Heart right ventricle (tissue), 16 donors: ENCODE measurements around the gene CAMK4. TPM values are rescaled to one million over a fixed set of nuclear protein-coding genes. Genes with fewer than 3 reads are reported as not detected.

Experiments
- ATAC-seq, 8 donors: fragments of 200-7000 bp; cut with Tn5 transposase; one replicate each; pipeline ENCODE4 v1.9.1; 2020; ENCODE audit warnings: mild to moderate bottlenecking in 8 of 8, moderate library complexity in 8 of 8, moderate number of reproducible peaks in 1 of 8
- DNase-seq, 2 donors: peaks; one replicate each; pipeline ENCODE4 v3.0.0-alpha.2; 2020
- H3K27ac ChIP-seq, 10 donors: fragments of 200-600 bp; sonication (generic) in 2 of 10; one replicate each; pipeline versions ENCODE4 v1.5.0 to v1.8.0; 2020 to 2022; ENCODE audit warnings: mild to moderate bottlenecking in 3 of 10
- H3K27me3 ChIP-seq, 7 donors: fragments of 200-600 bp; one replicate each; pipeline ENCODE4 v1.8.0; 2021 to 2022; ENCODE audit warnings: mild to moderate bottlenecking in 2 of 7
- H3K36me3 ChIP-seq, 9 donors: fragments of 200-600 bp; sonication (generic) in 1 of 9; one replicate each; pipeline versions ENCODE4 v1.5.0 to v1.8.0; 2020 to 2022; ENCODE audit warnings: mild to moderate bottlenecking in 2 of 9
- H3K4me1 ChIP-seq, 9 donors: fragments of 200-600 bp; sonication (generic) in 1 of 9; one replicate each; pipeline versions ENCODE4 v1.5.0 to v1.8.0; 2020 to 2022; ENCODE audit warnings: mild to moderate bottlenecking in 4 of 9
- H3K4me3 ChIP-seq, 10 donors: fragments of 200-600 bp; sonication (generic) in 2 of 10; one replicate each; pipeline versions ENCODE4 v1.5.0 to v1.8.0; 2020 to 2022; ENCODE audit warnings: mild to moderate bottlenecking in 7 of 10, moderate library complexity in 2 of 10
- H3K9me3 ChIP-seq, 11 donors: fragments of 200-600 bp in 10 of 11; sonication (generic) in 2 of 11; one replicate each; pipeline versions ENCODE4 v1.5.0 to v1.8.0; 2013 to 2022; ENCODE audit warnings: mild to moderate bottlenecking in 2 of 11, control low read depth in 1 of 11, moderate library complexity in 1 of 11
- CTCF ChIP-seq, 9 donors: fragments of 200-600 bp; sonication (generic) in 2 of 9; IDR thresholded peaks; one replicate each; pipeline versions ENCODE4 v1.5.0 to v1.8.0; 2021 to 2022; ENCODE audit warnings: antibody characterized with exemption in 9 of 9, mild to moderate bottlenecking in 5 of 9, moderate library complexity in 1 of 9
- WGBS, 2 donors: extraction: QIAGEN DNeasy Blood & Tissue Kit; methylation state at CpG; one replicate each; pipeline ENCODE4 v1.1.7; 2013; ENCODE audit warnings: inconsistent platforms in 1 of 2; 5-methylcytosine and 5-hydroxymethylcytosine counted together
- intact Hi-C, 10 donors: fragments of 100-400 bp; cut with DNase I; formaldehyde crosslinking; loops; one replicate each; pipeline versions ENCODE4 v1.11.1 to v1.14.2; 2022
- polyA plus RNA-seq, 2 donors: library from polyadenylated mRNA; stranded (reverse); fragments of 200-250 nt; gene quantifications; one replicate each; pipeline ENCODE4 v1.2.3, GENCODE V29; 2013
- total RNA-seq, 10 donors: library from RNA; stranded (reverse); fragmentation: NEBNext Ultra II Directional in 3 of 10; extraction: Animal tissue kit (Norgen Biotek cat#: 25700) in 3 of 10; gene quantifications; one replicate each; pipeline versions ENCODE4 v1.2.1 to v1.2.4, GENCODE V29; 2021 to 2023
- donor health status: Arrhythmogenic right ventricular cardiomyopathy.
- donor health status: ischemic (EF 13 %, LVEDD 7.1; RV severe dilation, severe dysfunction).
- donor health status: healthy with polysubstance abuse.
- donor health status: DM: no; HTN: yes; CAD: no.
- donor health status: DM: no; HTN: no; CAD: no.
- donor health status: ischemic (EF 25% LVEDD 6.9; RV normal size, moderate dysfunction).
- donor health status: ischemic (EF 25% LVEDD 5.7; RV mildly dilated, moderate dysfunction).
- donor health status: healthy.
- donor health status: DM: yes; HTN: yes; CAD: no.
- donor health status: Ischemic cardiomyopathy.
- donor health status: ischemic (EF 35%, LVEDD 5.7; RV mildly dilated, moderate dysfunction).
- donor health status: nonischemic (EF 11% LVEDD 7.7; RV severe dilation, severe dysfunction).
- donor health status: DM: yes; HTN: yes; CAD: no.
- donor health status: PGD.
- donor health status: ischemic (EF 29% LVEDD 5.4; RV normal size, mild dysfunction).
- donor health status: nonischemic (EF 23%, LVEDD 6.1; RV moderate dilation, normal function).

CAMK4 gene
- total and polyA plus RNA-seq, 12 donors: 0.02 to 2.0 (median 0.34) TPM; not detected in 1

- H3K4me3 ChIP-seq: no peak overlapping the region
- TF ChIP-seq CTCF (IDR thresholded peaks at IDR 0.05): no peak
- intact Hi-C loops: no loop called here
- 84 to 92% methylated on average over 1 of the region's 1 CpG for WGBS, 2 donors
- no peaks in the 10 kb centered on the region for H3K36me3 ChIP-seq
- ATAC-seq: no peak
- no peak for DNase-seq
- no peaks in the 10 kb centered on the region for H3K27me3 ChIP-seq
- H3K27ac ChIP-seq: no peak overlapping the region
- H3K4me1 ChIP-seq: no peaks in the 10 kb centered on the region
- no peaks in the 10 kb centered on the region for H3K9me3 ChIP-seq
Observed at GRCh38 chr5:111434800-111435199, 210.6 kb downstream of the CAMK4 start.

- Histone ChIP-seq H3K4me3 (no peak overlapping the region), H3K27me3 (no peaks in the 10 kb centered on the region), H3K27ac (no peak overlapping the region), H3K36me3 (no peaks in the 10 kb centered on the region), H3K4me1 (no peaks in the 10 kb centered on the region), H3K9me3 (no peaks in the 10 kb centered on the region)
- intact Hi-C loops: no loop called here
- ATAC-seq: no peak
- no peak for TF ChIP-seq CTCF (IDR thresholded peaks at IDR 0.05)
- DNase-seq: no peak
- 89% methylated on average over 1 of the region's 1 CpG for WGBS, 2 donors
Observed at GRCh38 chr5:111439473-111440075, 215.4 kb downstream of the CAMK4 start.

- H3K4me3 ChIP-seq: no peak overlapping the region
- H3K27ac ChIP-seq: no peak overlapping the region
- no peaks in the 10 kb centered on the region for H3K36me3 ChIP-seq
- no peaks in the 10 kb centered on the region for H3K4me1 ChIP-seq
- intact Hi-C loops: no loop called here
- no peaks in the 10 kb centered on the region for H3K9me3 ChIP-seq
- WGBS, 2 donors: 84 to 91% methylated on average over 1 of the region's 1 CpG
- H3K27me3 ChIP-seq: no peaks in the 10 kb centered on the region
- ATAC-seq (no peak), DNase-seq (no peak)
- TF ChIP-seq CTCF (IDR thresholded peaks at IDR 0.05): no peak
Observed at GRCh38 chr5:111447099-111447498, 222.9 kb downstream of the CAMK4 start.

GRCh38 chr5:111447822-111448221 is 223.6 kb downstream of the CAMK4 start:
- Histone ChIP-seq H3K27ac (no peak overlapping the region), H3K36me3 (no peaks in the 10 kb centered on the region), H3K4me3 (no peak overlapping the region), H3K9me3 (no peaks in the 10 kb centered on the region), H3K4me1 (no peaks in the 10 kb centered on the region), H3K27me3 (no peaks in the 10 kb centered on the region)
- 33 to 36% methylated on average over 2 of the region's 2 CpGs for WGBS, 2 donors
- intact Hi-C loops: no loop called here
- DNase-seq (no peak), ATAC-seq (no peak)
- TF ChIP-seq CTCF (IDR thresholded peaks at IDR 0.05): no peak
